ENCODE measurements around the gene SMG6. TPM values are rescaled to one million over a fixed set of nuclear protein-coding genes. Genes with fewer than 3 reads are reported as not detected.

The SMG6 gene
- total and polyA plus RNA-seq, 3 experiments from 2014 or later, result 11.2 to 54.1 (median 53.3) TPM

DNA sequence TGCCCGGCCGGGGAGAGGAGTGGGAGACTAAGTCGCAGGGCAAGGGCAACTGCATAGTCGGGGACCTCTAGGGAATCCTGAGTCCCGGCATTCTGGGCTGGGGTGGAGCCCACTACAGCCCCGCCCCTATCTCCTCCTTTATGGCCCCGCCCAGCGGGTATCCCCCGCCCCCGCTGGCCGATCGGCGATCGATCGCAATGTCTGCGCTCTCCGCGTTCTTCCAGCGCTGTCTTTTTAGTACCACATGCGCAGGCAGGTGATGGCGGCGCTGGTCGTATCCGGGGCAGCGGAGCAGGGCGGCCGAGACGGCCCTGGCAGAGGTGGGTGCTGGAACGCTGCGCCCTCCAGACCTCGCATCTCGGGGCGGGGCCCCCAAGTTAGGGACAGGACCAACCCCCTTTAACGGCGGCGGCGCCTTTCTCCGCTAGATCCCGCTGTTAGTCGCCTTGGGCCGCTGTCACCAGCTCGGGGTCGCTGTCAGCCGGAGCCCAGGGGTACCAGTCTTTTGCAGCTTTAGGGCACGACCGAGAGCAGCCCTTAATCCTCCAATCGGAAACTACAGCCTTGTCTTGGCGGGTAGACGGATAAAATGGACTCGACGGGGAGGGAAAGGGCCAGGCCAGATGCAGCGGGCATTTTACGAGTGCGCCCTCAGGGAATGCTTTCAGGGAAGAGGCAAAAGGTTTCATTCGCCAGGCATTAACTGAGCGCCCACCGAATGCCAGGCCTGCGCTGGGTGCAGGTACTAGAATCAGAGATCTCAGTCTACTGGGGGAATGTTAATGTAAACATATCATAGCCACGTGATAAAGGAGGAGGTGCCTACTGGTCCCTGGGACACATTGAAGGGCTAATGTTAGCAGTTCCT, 273.4 kb downstream of the SMG6 start, which contains the start of gene DPH1:
DPH1 (plus strand) TSS at position 243 of the 868 bp plus-strand sequence; CDS start at position 260, 17 bp downstream.
- no peaks in the 10 kb centered on the region for H3K9me3 Mint-ChIP-seq
- Histone ChIP-seq H3K36me3 (ENCODE audit: insufficient read depth, low read length) (no peaks in the 10 kb centered on the region), H3K4me1 (ENCODE audit: insufficient read depth, low read length) (peaks cover 34% of the 10 kb centered on the region), H3K27me3 (ENCODE audit: insufficient read depth, low read length, poor library complexity, severe bottlenecking) (peaks cover 5% of the 10 kb centered on the region), H3K4me3 (ENCODE audit: low read length) (peak within 1 kb of the TSS; percentile 99), H3K27ac (ENCODE audit: low read depth, low read length) (peak within 1 kb of the TSS; percentile 82), H3K9me3 (ENCODE audit: low read length) (no peaks in the 10 kb centered on the region)
- peaks cover 15 to 22% of the 10 kb centered on the region in 2 donors for H3K27me3 Mint-ChIP-seq
- peak within 1 kb of the TSS; percentile 83 to 96 (median 86) for H3K27ac Mint-ChIP-seq
- ChIA-PET CTCF (interaction anchor here (1.4 to 1.6 kb wide), 2 partner anchors 126 to 215 kb away, joined by 3 to 4 read pairs; no protein-coding TSS in a partner anchor), POLR2A (interaction anchor here (0.6 to 1.1 kb wide), 3 partner anchors 10 to 426 kb away, joined by 3 read pairs; partner anchors contain the start of gene OVCA2)
- peaks cover 25 to 46% (median 34%) of the 10 kb centered on the region in 3 donors for H3K4me1 Mint-ChIP-seq
- DNase-seq, result peak; percentile 75 to 89 (median 79)
- peaks cover 0 to 26% (median 2%) of the 10 kb centered on the region in 3 donors for H3K36me3 Mint-ChIP-seq
- H3K4me3 Mint-ChIP-seq, result peak within 1 kb of the TSS; percentile 90 to 98 (median 96)

DNA sequence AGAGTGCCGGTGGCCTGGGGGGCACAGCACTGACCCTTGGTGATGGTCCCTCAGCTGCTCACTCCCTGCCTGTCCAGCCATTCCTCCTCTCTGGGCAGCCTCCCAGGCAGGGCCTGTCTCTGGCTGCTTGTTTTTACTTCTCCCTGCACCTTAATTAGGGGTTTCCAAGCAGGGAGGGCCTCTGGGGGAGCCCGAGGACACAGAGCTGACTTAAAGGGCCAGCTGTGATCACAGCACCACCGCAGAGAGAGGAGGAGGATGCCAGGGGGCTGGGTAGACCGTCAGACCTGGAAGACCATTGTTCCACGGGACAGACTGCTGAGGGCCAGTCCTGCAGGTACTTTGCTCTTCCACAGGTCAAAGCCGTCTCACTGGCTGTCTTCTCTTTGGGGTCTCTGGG, 274.8 kb downstream of the SMG6 start:
- H3K4me3 ChIP-seq (ENCODE audit: low read length), result no peak overlapping the region
- ChIA-PET CTCF (interaction anchor here (1.2 to 1.6 kb wide), 2 partner anchors 164 to 217 kb away, joined by 3 to 4 read pairs; no protein-coding TSS in a partner anchor), POLR2A (no interaction called here)
- peaks cover 0 to 22% (median 2%) of the 10 kb centered on the region in 3 donors for H3K36me3 Mint-ChIP-seq
- peaks cover 15 to 25% of the 10 kb centered on the region in 2 donors for H3K27me3 Mint-ChIP-seq
- no peaks in the 10 kb centered on the region for H3K9me3 Mint-ChIP-seq
- no peaks in the 10 kb centered on the region for H3K36me3 ChIP-seq (ENCODE audit: insufficient read depth, low read length)
- peaks cover 27 to 48% (median 34%) of the 10 kb centered on the region in 3 donors for H3K4me1 Mint-ChIP-seq
- H3K9me3 ChIP-seq (ENCODE audit: low read length), result no peaks in the 10 kb centered on the region
- peaks cover 41% of the 10 kb centered on the region for H3K4me1 ChIP-seq (ENCODE audit: insufficient read depth, low read length)
- H3K27ac Mint-ChIP-seq, result no peak overlapping the region
- no peak overlapping the region for H3K27ac ChIP-seq (ENCODE audit: low read depth, low read length)
- peaks cover 13% of the 10 kb centered on the region for H3K27me3 ChIP-seq (ENCODE audit: insufficient read depth, low read length, poor library complexity, severe bottlenecking)
- peak overlapping the region in 6 of 7 donors; percentile 15 to 81 (median 26) for H3K4me3 Mint-ChIP-seq
- DNase-seq, result no peak

DNA sequence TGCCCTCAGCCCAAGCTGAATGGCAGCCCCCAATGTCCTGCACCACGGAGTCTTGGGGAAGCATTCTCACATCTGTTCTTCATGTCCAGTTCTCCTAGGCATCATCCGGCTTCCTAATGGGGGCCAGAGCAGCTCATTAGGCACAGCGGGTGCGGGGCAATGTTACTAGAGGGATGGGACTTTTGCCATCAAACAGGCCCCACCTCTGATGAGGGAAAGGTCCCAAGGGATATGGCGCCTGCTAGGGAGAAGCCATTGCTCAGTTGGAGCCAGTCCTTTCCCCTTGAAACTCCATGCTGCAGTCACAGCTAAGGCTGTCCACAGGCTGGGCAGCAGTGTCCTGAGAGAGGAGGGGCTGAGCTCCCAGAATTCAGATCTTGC, 275.4 kb downstream of the SMG6 start:
- H3K4me3 Mint-ChIP-seq, result peak overlapping the region in 3 of 7 donors; percentile 34 to 81 (median 44)
- no peak overlapping the region for H3K27ac ChIP-seq (ENCODE audit: low read depth, low read length)
- peaks cover 14% of the 10 kb centered on the region for H3K27me3 ChIP-seq (ENCODE audit: insufficient read depth, low read length, poor library complexity, severe bottlenecking)
- H3K9me3 Mint-ChIP-seq, result no peaks in the 10 kb centered on the region
- peaks cover 27 to 49% (median 33%) of the 10 kb centered on the region in 3 donors for H3K4me1 Mint-ChIP-seq
- no peaks in the 10 kb centered on the region for H3K36me3 ChIP-seq (ENCODE audit: insufficient read depth, low read length)
- H3K27ac Mint-ChIP-seq, result no peak overlapping the region
- H3K36me3 Mint-ChIP-seq, result peaks cover 0 to 18% (median under 1%) of the 10 kb centered on the region in 3 donors
- H3K4me1 ChIP-seq (ENCODE audit: insufficient read depth, low read length), result peaks cover 43% of the 10 kb centered on the region
- peaks cover 17 to 25% of the 10 kb centered on the region in 2 donors for H3K27me3 Mint-ChIP-seq
- ChIA-PET CTCF (interaction anchor here (1.2 to 1.6 kb wide), 2 partner anchors 163 to 217 kb away, joined by 3 to 4 read pairs; no protein-coding TSS in a partner anchor), POLR2A (no interaction called here)
- H3K4me3 ChIP-seq (ENCODE audit: low read length), result no peak overlapping the region
- no peak for DNase-seq
- no peaks in the 10 kb centered on the region for H3K9me3 ChIP-seq (ENCODE audit: low read length)

- no peak overlapping the region for H3K27ac ChIP-seq (ENCODE audit: low read depth, low read length)
- ChIA-PET POLR2A (interaction anchor here (0.7 kb wide), 1 partner anchor 262 kb away, joined by 5 read pairs; no protein-coding TSS in a partner anchor), CTCF (interaction anchor here (1.2 kb wide), 1 partner anchor 162 kb away, joined by 3 read pairs; no protein-coding TSS in a partner anchor)
- Mint-ChIP-seq H3K4me3 (peak overlapping the region; percentile 24 to 81 (median 44)), H3K27me3 (peaks cover 22 to 25% of the 10 kb centered on the region in 2 donors), H3K4me1 (peaks cover 25 to 49% (median 30%) of the 10 kb centered on the region in 3 donors), H3K27ac (no peak overlapping the region), H3K36me3 (peaks cover 0 to 14% (median 0%) of the 10 kb centered on the region in 3 donors), H3K9me3 (no peaks in the 10 kb centered on the region)
- H3K4me1 ChIP-seq (ENCODE audit: insufficient read depth, low read length), result peaks cover 48% of the 10 kb centered on the region
- H3K4me3 ChIP-seq (ENCODE audit: low read length), result no peak overlapping the region
- H3K27me3 ChIP-seq (ENCODE audit: insufficient read depth, low read length, poor library complexity, severe bottlenecking), result peaks cover 16% of the 10 kb centered on the region
- no peaks in the 10 kb centered on the region for H3K36me3 ChIP-seq (ENCODE audit: insufficient read depth, low read length)
- DNase-seq, result no peak
- no peaks in the 10 kb centered on the region for H3K9me3 ChIP-seq (ENCODE audit: low read length)
These were observed 275.9 kb downstream of the SMG6 start for GRCh38 chr17:2027528-2028233.

DNA sequence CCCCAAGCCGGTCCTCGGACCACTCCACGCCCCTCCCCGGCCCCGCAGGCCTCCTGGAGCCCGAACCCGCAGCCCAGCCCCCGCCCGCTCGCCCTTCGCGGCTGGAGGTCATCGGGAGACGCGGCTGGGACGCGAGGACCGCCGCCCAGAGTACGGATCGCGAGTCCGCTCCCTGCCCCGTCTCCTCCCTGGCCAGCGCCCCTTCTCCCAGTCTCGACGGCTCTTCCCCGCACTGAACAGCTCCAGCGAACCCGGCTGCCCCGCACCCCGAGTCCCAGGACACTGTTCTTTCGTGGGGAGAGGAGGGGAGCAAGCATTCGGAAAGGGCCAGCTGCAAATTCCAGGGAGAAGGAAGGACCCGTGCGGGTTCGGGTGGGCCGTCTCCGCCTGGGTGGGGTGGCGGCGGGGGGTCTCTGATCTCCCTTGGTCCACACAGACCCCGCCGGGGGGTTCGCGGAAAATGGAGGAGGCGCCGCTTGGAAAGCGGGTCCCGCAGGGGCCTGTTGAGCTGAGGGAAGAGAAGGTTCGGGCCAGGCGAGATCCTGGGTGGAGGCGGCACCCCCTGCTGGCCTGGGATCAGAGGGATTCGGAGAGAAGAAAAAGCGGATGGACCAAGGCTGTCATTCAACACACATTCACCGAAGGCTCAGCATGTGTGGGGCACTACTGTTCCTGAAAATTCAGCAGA, 277.8 kb downstream of the SMG6 start:
- Histone ChIP-seq H3K9me3 (ENCODE audit: low read length) (no peaks in the 10 kb centered on the region), H3K4me3 (ENCODE audit: low read length) (peak overlapping the region; percentile 31), H3K27me3 (ENCODE audit: insufficient read depth, low read length, poor library complexity, severe bottlenecking) (peaks cover 16% of the 10 kb centered on the region), H3K4me1 (ENCODE audit: insufficient read depth, low read length) (peaks cover 31% of the 10 kb centered on the region), H3K27ac (ENCODE audit: low read depth, low read length) (no peak overlapping the region), H3K36me3 (ENCODE audit: insufficient read depth, low read length) (no peaks in the 10 kb centered on the region)
- Mint-ChIP-seq H3K27ac (peak overlapping the region in 2 of 8 donors; percentile 23 to 43), H3K27me3 (peaks cover 24 to 31% of the 10 kb centered on the region in 2 donors), H3K9me3 (no peaks in the 10 kb centered on the region), H3K4me3 (peak overlapping the region; percentile 80 to 92 (median 85)), H3K36me3 (peaks cover 0 to 7% (median 0%) of the 10 kb centered on the region in 3 donors), H3K4me1 (peaks cover 20 to 44% (median 24%) of the 10 kb centered on the region in 3 donors)
- ChIA-PET POLR2A (interaction anchor here (0.6 to 1.1 kb wide), 3 partner anchors 155 to 469 kb away, joined by 3 to 4 read pairs (median 4); no protein-coding TSS in a partner anchor), CTCF (interaction anchor here (1.2 to 2.7 kb wide), 6 partner anchors 12 to 377 kb away, joined by 3 to 13 read pairs (median 4); partner anchors contain the start of gene HIC1)
- DNase-seq, result peak in 1 of 5 donors; percentile 23

DNA sequence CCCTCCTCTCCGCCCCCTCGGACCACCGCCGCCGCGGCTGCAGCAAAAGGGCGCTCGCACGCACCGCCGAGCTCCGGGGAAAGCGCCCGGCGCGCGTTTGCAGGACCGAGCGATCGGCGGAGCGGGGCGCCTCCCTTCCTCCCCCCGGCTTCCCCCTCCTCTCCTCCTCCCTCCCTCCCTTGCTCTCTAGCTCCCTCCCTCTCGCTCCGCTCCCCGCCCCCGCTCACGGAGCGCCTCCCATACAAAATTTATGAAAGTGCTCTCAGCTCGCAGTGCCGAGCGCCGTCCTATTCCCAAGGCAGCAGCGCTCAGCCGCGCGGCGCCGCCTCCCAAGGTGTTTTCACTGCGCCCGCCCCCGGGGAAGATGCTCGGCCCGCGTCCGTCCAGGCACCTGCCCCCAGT, 278.4 kb downstream of the SMG6 start, which contains the start of gene RTN4RL1:
RTN4RL1 (minus strand) TSS at position 115 of the 402 bp plus-strand sequence. CDS start 469 bp downstream, outside the sequence.
- POLR2A ChIA-PET, result interaction anchor here (0.6 to 1.1 kb wide), 3 partner anchors 155 to 469 kb away, joined by 3 to 4 read pairs (median 4); no protein-coding TSS in a partner anchor

More for the DNA sequence above, 278.4 kb downstream of the SMG6 start, which contains the start of gene RTN4RL1:
- Mint-ChIP-seq H3K27ac (peak within 1 kb of the TSS in 4 of 8 donors; percentile 23 to 58 (median 49)), H3K4me3 (peak within 1 kb of the TSS; percentile 80 to 92 (median 85)), H3K9me3 (no peaks in the 10 kb centered on the region), H3K36me3 (peaks cover 0 to 3% (median 0%) of the 10 kb centered on the region in 3 donors), H3K4me1 (peaks cover 14 to 40% (median 20%) of the 10 kb centered on the region in 3 donors), H3K27me3 (peaks cover 27 to 31% of the 10 kb centered on the region in 2 donors)
- H3K27ac ChIP-seq (ENCODE audit: low read depth, low read length), result no peak within 1 kb of the TSS
- H3K9me3 ChIP-seq (ENCODE audit: low read length), result no peaks in the 10 kb centered on the region
- no peaks in the 10 kb centered on the region for H3K36me3 ChIP-seq (ENCODE audit: insufficient read depth, low read length)
- H3K4me1 ChIP-seq (ENCODE audit: insufficient read depth, low read length), result peaks cover 26% of the 10 kb centered on the region
- peaks cover 16% of the 10 kb centered on the region for H3K27me3 ChIP-seq (ENCODE audit: insufficient read depth, low read length, poor library complexity, severe bottlenecking)
- peak within 1 kb of the TSS; percentile 50 for H3K4me3 ChIP-seq (ENCODE audit: low read length)
- peak; percentile 62 to 85 (median 65) for DNase-seq
- CTCF ChIA-PET, result interaction anchor here (1.2 to 2.7 kb wide), 5 partner anchors 12 to 376 kb away, joined by 3 to 13 read pairs (median 5); partner anchors contain the start of gene HIC1

All from CD8-positive, alpha-beta memory T cell (primary cell).